Stimulated activated CD4-positive, alpha-beta T cell treated with anti-CD3 and anti-CD28 coated beads, Interleukin-4, amount 100 ng/mL, for 1 hour (primary cell): ENCODE data around the gene TRIM6.
A peak's percentile ranks its signal among the peaks of the same experiment; 100 is the strongest.
"Not testable (repeated sequence)": the region's sequence is repeated elsewhere in the genome, so short reads cannot be mapped to it uniquely, and the experiment has no call there.

Source experiments
- DNase-seq: peaks from one replicate; pipeline ENCODE4 v3.0.0-alpha.2; 2020

The TRIM6 gene

GRCh38 chr11:5604896-5605295 lies 8.5 kb downstream of the TRIM6 start:
- no peak for DNase-seq

- no peak for DNase-seq
Observed at GRCh38 chr11:5605849-5606248, 9.4 kb downstream of the TRIM6 start.

GRCh38 chr11:5608808-5609207 lies 12.4 kb downstream of the TRIM6 start:
- no peak for DNase-seq

GRCh38 chr11:5610446-5610845 lies 14.0 kb downstream of the TRIM6 start:
- no peak for DNase-seq

- DNase-seq: no peak
Observed at GRCh38 chr11:5611627-5612026, 15.2 kb downstream of the TRIM6 start.

- DNase-seq: no peak
Observed at GRCh38 chr11:5618807-5619206, 22.4 kb downstream of the TRIM6 start.

- no peak for DNase-seq
Observed at GRCh38 chr11:5620651-5621521, 24.4 kb downstream of the TRIM6 start.

GRCh38 chr11:5621580-5621979 lies 25.1 kb downstream of the TRIM6 start:
- no peak for DNase-seq

GRCh38 chr11:5622802-5623201 lies 26.4 kb downstream of the TRIM6 start:
- no peak for DNase-seq

- DNase-seq: peak; percentile 30
Observed at GRCh38 chr11:5624489-5625279, 28.2 kb downstream of the TRIM6 start, which contains the start of gene TRIM34. Gene TRIM34 (plus strand): TSS chr11:5625001. CDS start chr11:5632332, 7,331 bp downstream.

GRCh38 chr11:5625281-5625680 lies 28.8 kb downstream of the TRIM6 start:
- DNase-seq: no peak

- no peak for DNase-seq
Observed at GRCh38 chr11:5626196-5626595, 29.8 kb downstream of the TRIM6 start.

- DNase-seq: no peak
Observed at GRCh38 chr11:5631417-5631816, 35.0 kb downstream of the TRIM6 start.

- no peak for DNase-seq
Observed at GRCh38 chr11:5631969-5632635, 35.7 kb downstream of the TRIM6 start.

- DNase-seq: no peak
Observed at GRCh38 chr11:5639953-5640352, 43.5 kb downstream of the TRIM6 start.

GRCh38 chr11:5643585-5643984 lies 47.1 kb downstream of the TRIM6 start:
- DNase-seq: no peak

GRCh38 chr11:5646139-5646538 lies 49.7 kb downstream of the TRIM6 start:
- DNase-seq: no peak

- DNase-seq: no peak
Observed at GRCh38 chr11:5655474-5655873, 59.0 kb downstream of the TRIM6 start.

GRCh38 chr11:5656956-5657355 lies 60.5 kb downstream of the TRIM6 start:
- not testable (repeated sequence) for DNase-seq

- no peak for DNase-seq
Observed at GRCh38 chr11:5658318-5658717, 61.9 kb downstream of the TRIM6 start.
